ENCODE measurements around the gene CEP63.

DNA sequence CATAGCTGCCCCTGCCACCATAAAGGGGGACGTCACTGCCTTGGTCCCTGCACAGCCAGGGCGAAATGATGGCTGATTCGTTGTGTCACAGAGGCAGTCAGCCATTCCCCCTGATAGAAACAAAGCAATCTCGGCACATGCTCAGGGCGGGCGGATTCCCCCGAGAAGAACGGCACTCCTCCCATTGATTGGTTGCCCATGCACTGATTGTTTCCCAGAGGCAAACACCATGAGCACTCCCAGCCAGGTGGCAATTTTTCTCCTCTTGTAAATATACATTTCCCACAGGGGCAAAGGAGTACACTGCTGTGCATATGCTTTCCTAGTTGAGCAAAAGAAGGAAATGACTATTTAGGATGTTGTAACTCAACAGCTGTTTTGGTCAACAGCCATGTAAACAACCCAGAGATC is 108.5 kb downstream of the CEP63 start:
- TF ChIP-seq EZH2phosphoT487 (IDR thresholded peaks at IDR 0.05; ENCODE audit: borderline replicate concordance) (no peak), POLR2A (IDR thresholded peaks at IDR 0.05; ENCODE audit: borderline replicate concordance, extremely low read depth, insufficient read depth, insufficient read length) (no peak), POLR2AphosphoS5 (IDR thresholded peaks at IDR 0.05; ENCODE audit: low read depth, low read length) (no peak), EZH2 (IDR thresholded peaks at IDR 0.05) (no peak), CBX3 (IDR thresholded peaks at IDR 0.05; ENCODE audit: low read depth) (no peak), ZNF274 (IDR thresholded peaks at IDR 0.05; ENCODE audit: low read depth, low read length) (no peak), SIN3A (IDR thresholded peaks at IDR 0.05; ENCODE audit: low read depth) (no peak)
- TF ChIP-seq, protein P1, sequence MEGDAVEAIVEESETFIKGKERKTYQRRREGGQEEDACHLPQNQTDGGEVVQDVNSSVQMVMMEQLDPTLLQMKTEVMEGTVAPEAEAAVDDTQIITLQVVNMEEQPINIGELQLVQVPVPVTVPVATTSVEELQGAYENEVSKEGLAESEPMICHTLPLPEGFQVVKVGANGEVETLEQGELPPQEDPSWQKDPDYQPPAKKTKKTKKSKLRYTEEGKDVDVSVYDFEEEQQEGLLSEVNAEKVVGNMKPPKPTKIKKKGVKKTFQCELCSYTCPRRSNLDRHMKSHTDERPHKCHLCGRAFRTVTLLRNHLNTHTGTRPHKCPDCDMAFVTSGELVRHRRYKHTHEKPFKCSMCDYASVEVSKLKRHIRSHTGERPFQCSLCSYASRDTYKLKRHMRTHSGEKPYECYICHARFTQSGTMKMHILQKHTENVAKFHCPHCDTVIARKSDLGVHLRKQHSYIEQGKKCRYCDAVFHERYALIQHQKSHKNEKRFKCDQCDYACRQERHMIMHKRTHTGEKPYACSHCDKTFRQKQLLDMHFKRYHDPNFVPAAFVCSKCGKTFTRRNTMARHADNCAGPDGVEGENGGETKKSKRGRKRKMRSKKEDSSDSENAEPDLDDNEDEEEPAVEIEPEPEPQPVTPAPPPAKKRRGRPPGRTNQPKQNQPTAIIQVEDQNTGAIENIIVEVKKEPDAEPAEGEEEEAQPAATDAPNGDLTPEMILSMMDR (IDR thresholded peaks at IDR 0.05 in 2 of 3, conservative IDR thresholded peaks at IDR 0.05 in 1 of 3; ENCODE audit: borderline replicate concordance in 1 of 3, insufficient read depth in 1 of 3, low read depth in 2 of 3, low read length in 2 of 3) = no peak
- TF ChIP-seq, protein P2, sequence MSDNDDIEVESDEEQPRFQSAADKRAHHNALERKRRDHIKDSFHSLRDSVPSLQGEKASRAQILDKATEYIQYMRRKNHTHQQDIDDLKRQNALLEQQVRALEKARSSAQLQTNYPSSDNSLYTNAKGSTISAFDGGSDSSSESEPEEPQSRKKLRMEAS (IDR thresholded peaks at IDR 0.05) = no peak
- TF ChIP-seq, protein P3, sequence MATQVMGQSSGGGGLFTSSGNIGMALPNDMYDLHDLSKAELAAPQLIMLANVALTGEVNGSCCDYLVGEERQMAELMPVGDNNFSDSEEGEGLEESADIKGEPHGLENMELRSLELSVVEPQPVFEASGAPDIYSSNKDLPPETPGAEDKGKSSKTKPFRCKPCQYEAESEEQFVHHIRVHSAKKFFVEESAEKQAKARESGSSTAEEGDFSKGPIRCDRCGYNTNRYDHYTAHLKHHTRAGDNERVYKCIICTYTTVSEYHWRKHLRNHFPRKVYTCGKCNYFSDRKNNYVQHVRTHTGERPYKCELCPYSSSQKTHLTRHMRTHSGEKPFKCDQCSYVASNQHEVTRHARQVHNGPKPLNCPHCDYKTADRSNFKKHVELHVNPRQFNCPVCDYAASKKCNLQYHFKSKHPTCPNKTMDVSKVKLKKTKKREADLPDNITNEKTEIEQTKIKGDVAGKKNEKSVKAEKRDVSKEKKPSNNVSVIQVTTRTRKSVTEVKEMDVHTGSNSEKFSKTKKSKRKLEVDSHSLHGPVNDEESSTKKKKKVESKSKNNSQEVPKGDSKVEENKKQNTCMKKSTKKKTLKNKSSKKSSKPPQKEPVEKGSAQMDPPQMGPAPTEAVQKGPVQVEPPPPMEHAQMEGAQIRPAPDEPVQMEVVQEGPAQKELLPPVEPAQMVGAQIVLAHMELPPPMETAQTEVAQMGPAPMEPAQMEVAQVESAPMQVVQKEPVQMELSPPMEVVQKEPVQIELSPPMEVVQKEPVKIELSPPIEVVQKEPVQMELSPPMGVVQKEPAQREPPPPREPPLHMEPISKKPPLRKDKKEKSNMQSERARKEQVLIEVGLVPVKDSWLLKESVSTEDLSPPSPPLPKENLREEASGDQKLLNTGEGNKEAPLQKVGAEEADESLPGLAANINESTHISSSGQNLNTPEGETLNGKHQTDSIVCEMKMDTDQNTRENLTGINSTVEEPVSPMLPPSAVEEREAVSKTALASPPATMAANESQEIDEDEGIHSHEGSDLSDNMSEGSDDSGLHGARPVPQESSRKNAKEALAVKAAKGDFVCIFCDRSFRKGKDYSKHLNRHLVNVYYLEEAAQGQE (IDR thresholded peaks at IDR 0.05; ENCODE audit: low read depth) = no peak

Measured in HCT116 (cell line).